ENCODE results near the gene PFDN2.

- TF ChIP-seq EZH2phosphoT487 (IDR thresholded peaks at IDR 0.05; ENCODE audit: unreplicated experiment) (no peak), CREB1 (CRISPR knock-in tag; IDR thresholded peaks at IDR 0.05; ENCODE audit: low read depth) (no peak), CTCF (conservative IDR thresholded peaks at IDR 0.05; ENCODE audit: low read depth in 2 of 2) (no peak), EZH2 (IDR thresholded peaks at IDR 0.05; ENCODE audit: low read depth, unreplicated experiment) (no peak), ETS1 (IDR thresholded peaks at IDR 0.05) (no peak), REST (IDR thresholded peaks at IDR 0.05; ENCODE audit: unreplicated experiment) (no peak)
Observed at GRCh38 chr1:161145832-161146231, 28.0 kb upstream of the PFDN2 start.
